Prostate gland (tissue), 2 donors: Measurements from ENCODE around the gene DAO.

Source experiments
- POLR2A ChIP-seq: fragments of 450-650 bp; IDR thresholded peaks from one replicate; pipeline ENCODE4 v1.6.1; 2016; ENCODE audit warnings: antibody characterized with exemption, mild to moderate bottlenecking
- POLR2AphosphoS5 ChIP-seq: sonication (generic); formaldehyde crosslinking; IDR thresholded peaks from one replicate; pipeline ENCODE4 v1.6.1; 2017; ENCODE audit warnings: antibody characterized with exemption
- TF ChIP-seq, protein P1 (sequence below), 4 experiments: fragments of 200-600 bp in 2 of 4; fragments of 450-650 bp in 2 of 4; sonication (generic) in 2 of 4; IDR thresholded peaks; 1 replicate in 3 of 4; 2 replicates in 1 of 4; pipeline ENCODE4 v1.5.1; 2016 to 2019; ENCODE audit warnings: antibody characterized with exemption in 4 of 4, mild to moderate bottlenecking in 2 of 4, moderate library complexity in 2 of 4

DNA sequence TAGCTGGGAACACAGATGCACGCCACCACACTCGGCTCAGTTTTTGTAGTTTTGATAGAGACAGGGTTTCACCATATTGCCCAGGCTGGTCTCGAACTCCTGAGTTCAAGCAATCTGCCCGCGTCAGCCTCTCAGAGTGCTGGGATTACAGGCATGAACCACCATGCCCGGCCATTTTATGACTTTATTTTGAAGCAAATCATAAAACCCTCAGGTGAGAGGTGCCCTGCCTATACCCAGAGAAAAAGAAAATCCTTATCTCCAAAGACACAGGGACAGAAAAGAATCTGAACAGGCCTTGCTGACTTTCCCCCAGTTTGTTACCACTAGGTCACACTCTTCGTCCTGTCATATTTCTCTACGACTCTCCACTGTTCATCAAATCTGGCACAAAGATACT, 48.8 kb downstream of the DAO start:
- TF ChIP-seq, protein P1, sequence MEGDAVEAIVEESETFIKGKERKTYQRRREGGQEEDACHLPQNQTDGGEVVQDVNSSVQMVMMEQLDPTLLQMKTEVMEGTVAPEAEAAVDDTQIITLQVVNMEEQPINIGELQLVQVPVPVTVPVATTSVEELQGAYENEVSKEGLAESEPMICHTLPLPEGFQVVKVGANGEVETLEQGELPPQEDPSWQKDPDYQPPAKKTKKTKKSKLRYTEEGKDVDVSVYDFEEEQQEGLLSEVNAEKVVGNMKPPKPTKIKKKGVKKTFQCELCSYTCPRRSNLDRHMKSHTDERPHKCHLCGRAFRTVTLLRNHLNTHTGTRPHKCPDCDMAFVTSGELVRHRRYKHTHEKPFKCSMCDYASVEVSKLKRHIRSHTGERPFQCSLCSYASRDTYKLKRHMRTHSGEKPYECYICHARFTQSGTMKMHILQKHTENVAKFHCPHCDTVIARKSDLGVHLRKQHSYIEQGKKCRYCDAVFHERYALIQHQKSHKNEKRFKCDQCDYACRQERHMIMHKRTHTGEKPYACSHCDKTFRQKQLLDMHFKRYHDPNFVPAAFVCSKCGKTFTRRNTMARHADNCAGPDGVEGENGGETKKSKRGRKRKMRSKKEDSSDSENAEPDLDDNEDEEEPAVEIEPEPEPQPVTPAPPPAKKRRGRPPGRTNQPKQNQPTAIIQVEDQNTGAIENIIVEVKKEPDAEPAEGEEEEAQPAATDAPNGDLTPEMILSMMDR (IDR thresholded peaks at IDR 0.05), result no peak
- TF ChIP-seq POLR2A, result no peak
- TF ChIP-seq POLR2AphosphoS5, result no peak
